ENCODE data around the gene MYO9A. TPM values are rescaled to one million over a fixed set of nuclear protein-coding genes. Genes with fewer than 3 reads are reported as not detected.
"Not testable (repeated sequence)": the region's sequence is repeated elsewhere in the genome, so short reads cannot be mapped to it uniquely, and the experiment has no call there.

The MYO9A gene
- total RNA-seq, 1 donor from 2014 or later = 111 TPM

DNA sequence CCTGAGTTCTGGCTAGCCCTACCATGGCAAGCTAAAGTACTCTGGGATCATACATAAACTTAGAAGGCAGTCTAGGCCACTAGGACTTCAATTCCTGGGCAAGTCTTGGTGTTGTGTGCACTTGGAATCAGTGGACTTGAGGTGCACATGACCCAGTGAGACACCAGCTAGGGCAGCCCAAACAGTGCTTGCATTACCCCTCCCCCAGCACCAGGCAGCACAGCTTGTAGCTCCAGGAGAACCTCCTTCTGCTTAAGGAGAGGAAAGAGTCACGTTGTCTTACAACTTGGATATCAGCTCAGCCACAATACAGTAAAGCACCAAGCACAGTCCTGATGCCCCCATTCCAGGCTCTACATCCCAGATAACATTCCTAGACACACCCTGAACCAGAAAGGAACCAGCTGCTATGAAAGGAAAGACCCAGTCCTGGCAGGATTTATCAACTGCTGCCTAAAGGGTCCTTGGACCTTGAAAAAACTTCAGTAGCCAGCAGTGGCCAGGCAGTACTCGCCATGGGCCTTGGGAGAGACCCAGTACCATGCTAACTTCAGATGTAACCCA is 57.2 kb downstream of the MYO9A start:
- DNase-seq = no peak
- peaks cover 9% of the 10 kb centered on the region for H3K36me3 Mint-ChIP-seq (ENCODE audit: unreplicated experiment)
- no peak overlapping the region for H3K27ac Mint-ChIP-seq (ENCODE audit: unreplicated experiment)
- peaks cover 1% of the 10 kb centered on the region for H3K9me3 Mint-ChIP-seq (ENCODE audit: unreplicated experiment)
- TF ChIP-seq, protein P1, sequence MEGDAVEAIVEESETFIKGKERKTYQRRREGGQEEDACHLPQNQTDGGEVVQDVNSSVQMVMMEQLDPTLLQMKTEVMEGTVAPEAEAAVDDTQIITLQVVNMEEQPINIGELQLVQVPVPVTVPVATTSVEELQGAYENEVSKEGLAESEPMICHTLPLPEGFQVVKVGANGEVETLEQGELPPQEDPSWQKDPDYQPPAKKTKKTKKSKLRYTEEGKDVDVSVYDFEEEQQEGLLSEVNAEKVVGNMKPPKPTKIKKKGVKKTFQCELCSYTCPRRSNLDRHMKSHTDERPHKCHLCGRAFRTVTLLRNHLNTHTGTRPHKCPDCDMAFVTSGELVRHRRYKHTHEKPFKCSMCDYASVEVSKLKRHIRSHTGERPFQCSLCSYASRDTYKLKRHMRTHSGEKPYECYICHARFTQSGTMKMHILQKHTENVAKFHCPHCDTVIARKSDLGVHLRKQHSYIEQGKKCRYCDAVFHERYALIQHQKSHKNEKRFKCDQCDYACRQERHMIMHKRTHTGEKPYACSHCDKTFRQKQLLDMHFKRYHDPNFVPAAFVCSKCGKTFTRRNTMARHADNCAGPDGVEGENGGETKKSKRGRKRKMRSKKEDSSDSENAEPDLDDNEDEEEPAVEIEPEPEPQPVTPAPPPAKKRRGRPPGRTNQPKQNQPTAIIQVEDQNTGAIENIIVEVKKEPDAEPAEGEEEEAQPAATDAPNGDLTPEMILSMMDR (IDR thresholded peaks at IDR 0.05; ENCODE audit: partially characterized antibody, unreplicated experiment) = no peak
- H3K27me3 Mint-ChIP-seq (ENCODE audit: unreplicated experiment) = no peaks in the 10 kb centered on the region
- peaks cover 6% of the 10 kb centered on the region for H3K4me1 Mint-ChIP-seq (ENCODE audit: low read depth, unreplicated experiment)
- no peak overlapping the region for H3K4me3 Mint-ChIP-seq (ENCODE audit: unreplicated experiment)

DNA sequence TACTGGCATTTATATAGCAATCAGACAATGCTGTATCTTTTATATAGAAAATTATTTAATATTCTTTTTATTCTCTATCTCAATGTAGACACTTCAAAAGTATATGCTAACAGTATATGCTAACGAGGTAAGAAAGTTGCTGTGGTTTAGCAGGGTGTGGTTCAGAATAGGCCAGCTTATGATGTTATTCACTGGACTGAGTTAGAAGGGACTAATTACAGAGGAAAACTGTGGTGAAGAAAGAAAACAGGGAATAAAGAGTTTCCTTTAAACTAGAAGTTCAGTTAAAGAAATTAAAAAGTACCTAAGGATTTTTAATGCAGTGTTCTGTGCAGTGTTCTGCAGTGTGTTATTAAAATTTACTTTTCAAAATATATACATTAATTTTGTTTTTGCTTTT is 59.4 kb downstream of the MYO9A start:
- TF ChIP-seq, protein P1 (IDR thresholded peaks at IDR 0.05; ENCODE audit: partially characterized antibody, unreplicated experiment) = no peak
- Mint-ChIP-seq H3K27me3 (ENCODE audit: unreplicated experiment) (no peaks in the 10 kb centered on the region), H3K36me3 (ENCODE audit: unreplicated experiment) (peaks cover 9% of the 10 kb centered on the region), H3K27ac (ENCODE audit: unreplicated experiment) (no peak overlapping the region), H3K4me1 (ENCODE audit: low read depth, unreplicated experiment) (peaks cover 5% of the 10 kb centered on the region), H3K9me3 (ENCODE audit: unreplicated experiment) (peaks cover 1% of the 10 kb centered on the region), H3K4me3 (ENCODE audit: unreplicated experiment) (no peak overlapping the region)
- DNase-seq = no peak

DNA sequence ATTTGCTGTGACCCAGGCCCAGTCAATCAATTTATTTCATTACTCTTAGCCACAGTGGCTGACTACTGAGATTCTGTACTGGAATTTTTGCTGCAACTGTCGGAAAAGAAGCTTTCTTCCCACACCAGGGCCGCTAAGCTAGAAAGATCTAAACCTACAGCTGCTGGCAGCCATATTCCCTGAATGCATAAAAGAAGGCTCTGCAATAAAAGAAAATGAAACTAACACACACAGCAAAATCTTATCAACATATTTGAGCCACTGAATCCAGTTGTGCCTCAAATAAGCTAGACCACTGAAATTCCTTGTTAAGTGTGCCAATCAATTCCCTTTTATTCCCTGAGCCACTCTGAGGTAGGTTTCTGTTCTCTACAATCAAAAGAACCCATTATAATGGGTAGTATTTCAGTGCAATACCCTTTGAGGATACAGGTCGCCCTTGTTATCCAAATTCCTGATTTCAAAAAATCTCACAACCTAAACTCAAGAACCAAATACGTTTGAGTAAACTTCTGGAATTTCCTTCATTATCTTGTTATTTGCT is 60.3 kb downstream of the MYO9A start:
- H3K27ac Mint-ChIP-seq (ENCODE audit: unreplicated experiment) = no peak overlapping the region

DNA sequence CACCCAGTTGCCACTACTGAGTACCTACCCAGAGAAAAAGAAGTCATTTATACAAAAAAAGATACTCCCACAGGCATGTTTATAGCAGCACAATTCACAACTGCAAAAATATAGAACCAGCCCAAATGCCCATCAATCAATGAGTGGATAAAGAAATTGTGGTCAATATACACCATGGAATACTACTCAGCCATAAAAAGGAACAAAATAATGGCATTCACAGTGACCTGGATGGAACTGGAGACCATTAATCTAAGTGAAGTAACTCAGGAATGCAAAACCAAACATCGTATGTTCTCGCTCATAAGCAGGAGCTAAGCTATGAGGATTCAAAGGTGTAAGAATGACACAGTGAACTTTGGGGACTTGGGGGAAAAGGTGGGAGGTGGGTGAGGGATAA is 61.7 kb downstream of the MYO9A start:
- H3K27ac Mint-ChIP-seq (ENCODE audit: unreplicated experiment); H3K4me3 Mint-ChIP-seq (ENCODE audit: unreplicated experiment); DNase-seq; H3K27me3 Mint-ChIP-seq (ENCODE audit: unreplicated experiment); H3K36me3 Mint-ChIP-seq (ENCODE audit: unreplicated experiment); H3K9me3 Mint-ChIP-seq (ENCODE audit: unreplicated experiment); H3K4me1 Mint-ChIP-seq (ENCODE audit: low read depth, unreplicated experiment): not testable (repeated sequence)

More for the DNA sequence above, 60.3 kb downstream of the MYO9A start:
- Mint-ChIP-seq H3K4me3 (ENCODE audit: unreplicated experiment) (no peak overlapping the region), H3K27me3 (ENCODE audit: unreplicated experiment) (no peaks in the 10 kb centered on the region), H3K9me3 (ENCODE audit: unreplicated experiment) (peaks cover 1% of the 10 kb centered on the region), H3K36me3 (ENCODE audit: unreplicated experiment) (peaks cover 9% of the 10 kb centered on the region), H3K4me1 (ENCODE audit: low read depth, unreplicated experiment) (peaks cover 5% of the 10 kb centered on the region)
- TF ChIP-seq, protein P1 (IDR thresholded peaks at IDR 0.05; ENCODE audit: partially characterized antibody, unreplicated experiment) = no peak
- DNase-seq = no peak

DNA sequence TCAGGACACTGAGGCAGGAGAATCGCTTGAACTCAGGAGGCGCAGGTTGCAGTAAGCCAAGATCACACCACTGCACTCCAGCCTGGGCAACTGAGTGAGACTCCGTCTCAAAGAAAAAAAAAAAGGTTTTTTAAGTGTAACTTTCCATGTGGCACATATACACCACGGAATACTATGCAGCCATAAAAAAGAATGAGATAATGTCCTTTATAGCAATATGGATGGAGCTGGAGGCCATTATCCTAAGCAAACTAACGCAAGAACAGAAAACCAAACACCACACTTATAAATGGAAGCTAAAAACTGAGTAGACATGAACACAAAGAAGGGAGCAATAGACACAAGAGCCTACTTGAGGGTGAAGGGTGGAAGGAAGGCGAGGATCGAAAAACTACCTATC is 64.7 kb downstream of the MYO9A start:
- H3K36me3 Mint-ChIP-seq (ENCODE audit: unreplicated experiment); DNase-seq; H3K4me1 Mint-ChIP-seq (ENCODE audit: low read depth, unreplicated experiment); H3K4me3 Mint-ChIP-seq (ENCODE audit: unreplicated experiment); H3K27ac Mint-ChIP-seq (ENCODE audit: unreplicated experiment); H3K9me3 Mint-ChIP-seq (ENCODE audit: unreplicated experiment); H3K27me3 Mint-ChIP-seq (ENCODE audit: unreplicated experiment): not testable (repeated sequence)

DNA sequence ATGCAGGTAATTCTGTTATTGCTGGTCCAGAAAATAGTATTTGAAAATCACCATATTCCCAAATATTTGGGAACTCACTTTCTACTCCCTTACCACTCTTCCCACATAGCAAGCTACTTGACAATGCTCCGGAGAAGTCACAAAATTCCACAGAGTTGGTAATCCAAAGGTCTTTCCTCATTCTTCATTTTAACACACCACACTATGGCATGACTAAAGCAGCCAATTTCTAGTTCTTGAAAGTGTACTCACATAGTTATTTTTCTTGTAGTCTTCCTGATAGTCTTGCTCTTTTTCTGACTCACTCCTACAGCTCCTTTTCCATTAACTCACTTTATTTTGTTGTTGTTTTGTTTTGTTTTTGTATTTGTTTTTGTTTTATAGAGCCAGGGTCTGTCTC is 67.2 kb downstream of the MYO9A start:
- DNase-seq = no peak

More for the DNA sequence above, 67.2 kb downstream of the MYO9A start:
- TF ChIP-seq, protein P1 (IDR thresholded peaks at IDR 0.05; ENCODE audit: partially characterized antibody, unreplicated experiment) = no peak
- H3K9me3 Mint-ChIP-seq (ENCODE audit: unreplicated experiment) = no peaks in the 10 kb centered on the region
- no peaks in the 10 kb centered on the region for H3K4me1 Mint-ChIP-seq (ENCODE audit: low read depth, unreplicated experiment)
- no peak overlapping the region for H3K27ac Mint-ChIP-seq (ENCODE audit: unreplicated experiment)
- no peaks in the 10 kb centered on the region for H3K27me3 Mint-ChIP-seq (ENCODE audit: unreplicated experiment)
- H3K4me3 Mint-ChIP-seq (ENCODE audit: unreplicated experiment) = no peak overlapping the region
- no peaks in the 10 kb centered on the region for H3K36me3 Mint-ChIP-seq (ENCODE audit: unreplicated experiment)
